Activated CD8-positive, alpha-beta memory T cell treated with anti-CD3 and anti-CD28 coated beads for 24 hours (primary cell): ENCODE measurements around the gene PAK5.

Experiments used
- DNase-seq: peaks from one replicate; pipeline ENCODE4 v3.0.0-alpha.2; 2020

Gene PAK5

DNA sequence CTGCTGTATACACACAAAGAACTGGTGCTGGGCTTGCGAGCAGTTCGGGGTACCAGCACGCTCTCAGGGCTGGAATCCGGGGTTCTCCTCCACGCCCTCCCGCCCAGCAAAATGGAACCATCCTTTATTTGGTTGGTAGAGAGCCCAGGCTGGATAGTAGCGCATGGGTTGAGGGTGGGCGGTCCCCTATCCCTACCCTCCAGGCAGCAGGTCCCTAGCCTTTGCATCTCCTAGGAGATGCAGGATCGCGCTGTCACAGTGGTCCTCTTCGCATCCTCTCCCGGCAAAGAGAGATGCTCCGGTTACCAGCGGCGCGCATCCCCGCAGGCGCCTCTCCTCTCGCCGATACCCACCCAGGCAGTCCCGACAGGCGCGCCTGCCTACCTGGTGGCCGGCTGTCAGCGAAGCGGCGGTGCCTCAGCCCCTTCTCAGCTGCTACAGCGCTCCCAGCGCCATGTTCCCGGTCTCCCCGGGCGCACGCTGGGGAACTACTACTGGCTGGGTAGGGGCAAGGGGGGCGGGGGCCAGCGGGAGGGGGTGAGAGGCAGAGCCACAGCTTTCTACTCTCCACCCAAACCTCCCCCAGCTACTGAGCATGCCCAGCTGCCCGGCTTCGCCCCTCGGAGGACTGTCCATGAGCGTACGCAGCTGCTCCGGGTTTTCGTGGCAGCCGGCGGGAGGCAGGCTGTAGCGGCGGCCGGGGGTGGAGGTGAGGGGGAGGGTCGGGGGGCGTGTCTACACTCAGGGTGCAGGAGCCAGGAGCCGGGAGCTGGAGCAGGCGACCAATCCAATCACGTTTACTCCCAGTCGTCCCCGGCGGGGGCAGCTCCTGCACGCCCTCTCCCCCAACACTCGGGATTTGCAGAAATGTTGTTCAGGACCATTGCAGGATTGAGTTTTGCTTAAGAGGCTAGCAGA, at the start of gene PAK5:
Gene PAK5, minus strand, starts transcription at position 699 of the 918 bp plus-strand sequence. CDS start 194,748 bp downstream, outside the sequence.
- no peak for DNase-seq

- DNase-seq, result no peak
Measured at GRCh38 chr20:9887706-9888105, 48.8 kb upstream of the PAK5 start.

GRCh38 chr20:9886227-9886626, 47.4 kb upstream of the PAK5 start:
- no peak for DNase-seq

- no peak for DNase-seq
Measured at GRCh38 chr20:9884666-9885065, 45.8 kb upstream of the PAK5 start.

DNA sequence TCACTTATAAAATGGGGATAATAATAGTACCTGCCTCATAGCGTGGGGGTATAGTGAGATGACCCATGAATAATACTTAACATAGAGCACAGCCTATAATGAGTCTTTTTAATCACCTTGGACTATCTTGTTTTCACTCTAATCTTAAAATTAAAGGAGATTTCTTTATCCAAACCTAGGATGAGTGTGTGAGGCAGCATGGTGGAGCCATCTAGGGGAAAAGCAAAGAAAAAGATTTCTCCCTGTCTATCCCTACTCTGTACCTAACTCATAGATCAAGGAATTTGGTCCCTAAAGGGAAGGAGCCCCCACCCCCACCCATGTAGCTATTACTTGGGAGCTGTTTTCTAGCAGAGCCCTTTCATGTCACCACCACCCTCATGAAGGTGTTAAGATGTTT, 45.2 kb upstream of the PAK5 start:
- DNase-seq, result no peak

DNA sequence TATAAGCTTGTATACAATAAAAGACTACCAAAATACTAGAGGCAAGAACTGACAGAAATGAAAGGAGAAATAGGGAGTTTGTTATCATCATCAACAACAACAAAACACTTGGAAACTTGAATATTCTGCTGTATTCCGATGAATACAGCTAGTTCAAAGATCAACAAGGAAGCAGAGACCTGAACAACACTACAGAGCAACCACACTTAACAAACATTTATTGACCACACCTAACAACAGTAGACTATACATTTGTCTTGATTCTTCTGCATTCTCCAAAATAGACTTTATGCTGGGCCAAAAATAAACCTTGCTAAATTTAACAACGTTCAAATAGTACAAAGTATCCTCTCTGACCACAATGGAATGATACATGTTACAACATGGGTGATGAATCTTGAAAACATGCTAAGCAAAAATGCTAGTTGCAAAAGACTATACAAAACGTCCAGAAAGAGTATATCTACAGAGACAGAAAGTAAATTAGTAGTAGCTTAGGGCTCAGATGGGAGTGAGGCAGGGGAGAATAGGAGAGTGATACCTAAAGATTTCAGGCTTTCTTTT, 39.1 kb upstream of the PAK5 start:
- no peak for DNase-seq

GRCh38 chr20:9867196-9867980, 28.5 kb upstream of the PAK5 start:
- no peak for DNase-seq

DNA sequence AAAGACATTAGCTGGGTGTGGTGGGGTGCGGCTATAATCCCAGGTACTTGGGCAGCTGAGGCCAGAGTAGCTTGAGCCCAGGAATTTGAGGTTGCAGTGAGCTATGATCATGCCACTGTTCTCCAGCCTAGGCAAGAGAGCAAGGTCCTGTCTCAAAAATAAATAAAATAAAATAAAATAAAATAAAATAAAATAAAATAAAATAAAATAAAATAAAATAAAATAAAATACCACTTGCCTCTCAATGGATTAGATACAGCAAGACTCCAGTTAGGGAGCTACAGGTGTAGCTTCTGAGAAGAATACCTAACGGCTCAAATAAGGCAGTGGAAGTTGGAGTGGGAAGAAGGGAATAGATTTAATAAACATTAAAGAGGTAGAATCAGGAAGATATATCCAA, 13.7 kb upstream of the PAK5 start:
- DNase-seq, result no peak

- DNase-seq, result no peak
Measured at GRCh38 chr20:9839626-9840025, 750 bp upstream of the PAK5 start.

GRCh38 chr20:9838035-9838377, 870 bp downstream of the PAK5 start:
- DNase-seq, result no peak

GRCh38 chr20:9837634-9838033, 1.2 kb downstream of the PAK5 start:
- DNase-seq, result no peak

GRCh38 chr20:9835302-9835701, 3.6 kb downstream of the PAK5 start:
- DNase-seq, result no peak

DNA sequence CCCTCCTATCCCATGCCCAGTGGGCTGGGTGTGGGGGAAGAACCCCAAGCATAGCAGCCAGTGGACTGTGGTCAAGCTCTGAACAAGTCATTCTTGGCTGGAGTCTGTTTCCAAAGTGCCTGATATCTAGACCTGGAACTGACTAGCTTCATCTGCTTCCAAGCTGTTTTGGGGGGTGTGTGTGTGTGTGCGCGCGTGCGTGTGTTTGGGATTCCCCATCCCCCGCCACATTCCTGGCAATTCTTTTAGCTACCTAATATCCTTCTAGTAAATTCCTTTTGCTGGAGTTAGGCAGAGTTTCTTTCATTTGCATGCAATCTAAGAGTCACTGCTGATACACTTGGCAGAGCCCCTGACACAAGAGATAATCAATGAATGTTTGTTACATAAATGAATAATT, 7.8 kb downstream of the PAK5 start:
- DNase-seq, result no peak

DNA sequence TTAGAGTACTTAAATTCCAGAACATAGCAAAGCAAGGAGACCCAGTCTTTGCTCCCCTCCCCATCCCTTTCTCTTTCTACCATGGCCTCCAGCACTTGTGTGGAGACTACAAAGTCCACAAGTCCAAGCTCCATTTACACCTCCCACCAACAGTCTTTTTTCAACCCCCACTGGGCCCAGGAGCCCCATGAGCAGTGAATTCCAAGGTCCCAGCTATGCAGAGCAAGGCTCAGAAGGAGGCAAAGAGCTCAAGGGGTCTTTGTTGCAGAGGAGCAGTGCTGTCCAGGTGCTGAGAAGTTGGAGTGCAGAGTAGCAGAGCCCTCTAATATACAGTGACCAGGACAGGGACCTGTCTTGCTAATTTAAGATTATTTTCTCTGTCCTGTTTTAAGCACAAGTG, 9.0 kb downstream of the PAK5 start:
- DNase-seq, result no peak

DNA sequence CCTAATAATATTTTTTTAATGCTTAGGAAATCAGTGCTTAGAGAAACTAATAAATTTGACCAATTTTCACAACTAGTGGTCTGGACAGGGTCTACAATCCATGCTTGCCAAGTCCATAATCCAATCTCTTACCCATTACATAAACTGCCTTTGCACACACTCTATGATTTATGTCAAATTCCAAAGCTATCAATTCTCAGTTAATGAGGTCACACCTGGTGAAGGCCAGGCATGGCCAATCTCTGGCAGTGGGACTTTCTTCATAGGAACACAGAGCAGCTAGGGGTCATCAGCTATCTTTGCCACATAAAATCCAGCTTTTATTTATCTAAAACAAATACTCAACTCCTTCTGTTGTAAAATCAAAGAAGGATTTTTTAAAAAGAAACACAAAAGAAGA, 21.2 kb downstream of the PAK5 start:
- DNase-seq, result no peak

DNA sequence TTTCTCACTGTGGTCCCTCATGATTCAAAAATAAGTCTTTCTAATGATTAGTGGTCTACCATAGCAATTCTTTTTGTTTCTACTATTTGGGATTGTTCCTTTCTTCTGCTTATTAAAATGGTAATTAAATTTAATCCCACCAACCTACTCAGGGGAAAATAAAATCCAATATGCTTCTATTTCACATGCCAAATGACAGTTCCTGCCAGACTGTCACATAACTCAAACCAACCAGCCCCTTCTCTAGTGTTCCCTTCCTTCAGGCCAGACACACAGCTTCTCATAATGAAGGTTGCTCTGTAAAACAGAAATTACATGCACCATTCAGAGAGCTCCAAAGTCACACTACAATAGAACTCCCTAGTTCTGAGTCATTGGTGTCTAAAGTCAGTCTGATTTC, 23.2 kb downstream of the PAK5 start:
- DNase-seq, result no peak

GRCh38 chr20:9810738-9811137, 28.1 kb downstream of the PAK5 start:
- no peak for DNase-seq

GRCh38 chr20:9809271-9809670, 29.6 kb downstream of the PAK5 start:
- no peak for DNase-seq

DNA sequence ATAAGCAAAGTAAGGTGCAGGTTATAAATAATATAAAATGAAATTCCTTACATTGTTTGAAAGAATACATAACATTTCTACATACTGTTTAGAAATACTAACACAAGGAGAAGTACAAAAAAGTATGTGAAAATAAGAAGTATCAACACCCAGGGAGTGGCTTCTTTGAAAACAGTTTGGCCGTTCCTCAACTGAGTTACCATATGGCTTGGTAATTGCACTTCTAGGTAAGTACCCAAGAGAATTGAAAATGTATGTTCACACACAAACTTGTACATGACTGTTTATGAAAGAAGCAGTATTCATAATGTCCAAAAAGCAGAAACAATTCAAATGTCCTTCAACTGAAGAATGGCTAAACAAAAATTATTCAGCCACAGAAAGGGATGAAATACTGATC, 30.7 kb downstream of the PAK5 start:
- DNase-seq, result no peak

GRCh38 chr20:9807136-9807535, 31.7 kb downstream of the PAK5 start:
- DNase-seq, result no peak

GRCh38 chr20:9800421-9800820, 38.5 kb downstream of the PAK5 start:
- no peak for DNase-seq

- DNase-seq, result no peak
Measured at GRCh38 chr20:9794831-9795230, 44.0 kb downstream of the PAK5 start.

DNA sequence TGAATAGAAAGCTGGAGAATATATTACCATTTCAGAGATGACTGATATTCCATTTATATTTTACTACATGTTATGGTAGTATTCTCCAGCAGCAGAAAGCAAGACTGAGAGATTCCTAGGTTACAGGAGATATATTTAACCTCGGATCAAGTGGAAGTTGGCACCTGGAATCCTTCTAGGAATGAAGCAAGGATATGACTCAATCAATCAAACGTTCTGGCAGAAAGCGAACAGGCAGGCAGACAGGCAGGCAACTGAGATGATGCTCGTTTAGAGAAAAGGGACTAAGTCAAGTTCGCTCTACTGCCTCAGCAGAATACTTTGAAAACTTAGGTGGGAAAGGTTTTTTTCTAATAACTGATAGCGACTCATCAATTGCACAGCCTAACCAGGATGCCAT, 46.2 kb downstream of the PAK5 start:
- no peak for DNase-seq

DNA sequence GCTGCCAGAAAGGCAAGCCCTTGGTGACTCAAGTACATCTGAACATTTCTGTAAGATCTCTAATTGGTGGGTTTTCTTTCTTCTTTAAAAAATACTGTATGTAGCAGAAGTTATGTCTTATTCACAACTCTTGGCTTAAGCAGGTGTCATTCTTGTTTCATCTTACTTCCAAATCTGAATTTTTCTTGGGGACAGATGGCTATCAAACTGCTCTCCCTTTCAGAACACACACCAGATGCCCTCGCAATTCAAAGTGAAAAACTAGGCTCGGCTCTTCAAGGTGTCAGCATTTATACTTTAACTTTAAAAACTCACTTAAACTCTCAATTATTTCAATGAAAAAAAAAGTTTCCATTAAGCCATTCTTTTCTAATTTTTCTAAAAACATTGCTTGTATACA, 49.7 kb downstream of the PAK5 start:
- no peak for DNase-seq
